ENCODE data around the gene NGRN.
"Not testable (repeated sequence)": the region's sequence is repeated elsewhere in the genome, so short reads cannot be mapped to it uniquely, and the experiment has no call there.

The NGRN gene

DNA sequence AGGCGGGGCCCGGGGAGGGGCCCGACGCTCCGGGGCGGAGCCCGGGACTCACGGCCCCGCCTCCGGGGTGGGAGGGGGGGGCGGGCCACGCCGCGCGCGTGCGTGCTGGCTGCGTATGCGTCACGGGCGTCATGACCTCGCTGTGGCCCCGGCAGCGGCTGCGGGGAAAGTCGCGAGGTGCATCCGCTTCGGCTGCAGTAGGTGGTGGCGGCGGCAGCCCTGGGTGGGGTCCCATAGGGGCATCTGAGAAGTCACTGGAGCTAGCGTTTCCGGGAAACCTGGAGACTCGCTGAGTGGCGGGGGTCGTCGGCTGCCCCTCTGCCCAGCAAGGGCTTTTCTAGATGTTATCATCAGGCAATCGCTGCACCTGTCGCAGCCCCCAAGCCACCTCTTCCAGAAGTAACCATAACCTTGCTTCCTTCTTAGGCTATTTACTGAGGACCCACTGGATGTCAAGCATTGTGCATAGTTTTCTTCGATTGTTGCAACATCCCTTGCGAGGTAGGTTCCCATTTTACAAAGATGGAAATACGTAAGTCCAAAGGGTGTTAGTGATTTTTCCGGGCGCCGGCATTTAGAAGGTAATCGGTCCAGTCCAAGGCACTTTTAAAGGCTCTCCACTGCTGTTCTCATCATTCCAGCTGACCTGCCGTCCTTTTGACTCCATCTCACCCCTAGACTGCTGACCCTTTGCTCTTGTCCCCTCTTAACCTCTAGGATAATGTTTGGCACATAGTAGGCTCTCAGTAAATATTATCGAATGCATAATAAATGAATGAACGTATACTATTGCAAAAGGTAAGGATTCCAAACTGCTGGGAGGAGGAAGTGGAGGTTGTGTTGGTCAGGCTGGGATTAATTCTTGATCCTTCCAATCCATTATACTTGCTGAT lies 31.1 kb upstream of the NGRN start, which contains the start of gene GDPGP1:
Gene GDPGP1 (plus strand): TSS at position 114 of the 893 bp plus-strand sequence. CDS start 6,700 bp downstream, outside the sequence.
- DNase-seq (ENCODE audit: low read depth): no peak

DNA sequence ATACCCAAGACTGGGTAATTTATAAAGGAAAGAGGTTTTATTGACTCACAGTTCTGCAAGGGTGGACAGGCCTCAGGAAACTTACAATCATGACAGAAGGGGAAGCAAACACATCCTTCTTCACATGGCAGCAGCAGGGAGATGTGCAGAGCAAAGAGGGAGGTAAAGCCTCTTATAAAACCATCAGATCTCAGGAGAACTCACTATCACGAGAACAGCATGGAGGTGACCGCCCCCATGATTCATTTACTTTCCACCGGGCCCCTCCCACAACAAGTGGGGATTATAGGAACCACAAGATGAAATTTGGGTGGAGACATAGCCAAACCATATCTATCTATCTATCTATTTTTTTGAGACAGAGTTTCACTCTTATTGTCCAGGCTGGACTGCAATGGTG lies 26.1 kb upstream of the NGRN start:
- no peak for DNase-seq (ENCODE audit: low read depth)

- DNase-seq (ENCODE audit: low read depth): no peak
These were observed 24.6 kb upstream of the NGRN start for GRCh38 chr15:90240856-90241255.

GRCh38 chr15:90241343-90242192 lies 23.9 kb upstream of the NGRN start:
- DNase-seq (ENCODE audit: low read depth): no peak

GRCh38 chr15:90243943-90244639 lies 21.4 kb upstream of the NGRN start:
- DNase-seq (ENCODE audit: low read depth): no peak

- no peak for DNase-seq (ENCODE audit: low read depth)
These were observed 16.7 kb upstream of the NGRN start for GRCh38 chr15:90248789-90249202.

DNA sequence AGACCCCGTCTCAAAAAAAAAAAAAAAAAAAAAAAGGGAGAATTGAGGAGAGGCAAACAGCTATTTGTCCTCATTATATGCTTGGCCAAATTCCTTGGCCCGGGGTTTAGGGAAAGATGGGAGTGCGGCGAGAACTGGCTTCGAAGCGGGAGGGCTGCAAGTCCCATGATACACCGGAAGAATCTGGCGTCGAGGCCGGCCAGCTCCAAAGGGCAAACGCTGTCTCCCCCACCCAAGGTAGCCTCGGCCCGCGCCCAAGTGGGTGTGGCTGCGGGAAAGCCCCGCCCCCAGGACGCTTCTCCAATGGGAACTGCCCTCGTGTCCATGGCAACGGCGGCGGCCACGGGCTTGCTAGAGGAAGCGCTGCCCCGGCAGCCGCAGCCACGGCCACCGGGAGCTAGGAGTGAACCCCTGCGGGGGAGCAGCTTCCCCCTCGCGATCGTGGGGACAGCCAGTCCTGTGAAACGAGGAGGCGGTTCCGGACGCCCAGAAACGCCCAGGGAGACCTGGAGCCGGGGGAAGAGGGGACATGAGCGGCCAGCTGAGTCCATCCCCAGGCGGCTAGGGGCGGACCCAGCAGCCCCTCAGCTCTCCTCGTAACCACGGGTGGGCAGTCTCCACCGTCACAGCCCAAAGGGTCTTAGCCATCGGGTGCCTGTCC lies 16.1 kb upstream of the NGRN start, which contains the start of gene TTLL13:
Gene TTLL13 (plus strand): TSS at position 354 of the 661 bp plus-strand sequence. CDS start 1,075 bp downstream, outside the sequence.
- peak; percentile 78 for DNase-seq (ENCODE audit: low read depth)

- DNase-seq (ENCODE audit: low read depth): no peak
These were observed 7.7 kb upstream of the NGRN start for GRCh38 chr15:90257776-90258175.

- DNase-seq (ENCODE audit: low read depth): no peak
These were observed 5.9 kb upstream of the NGRN start for GRCh38 chr15:90259524-90259923.

DNA sequence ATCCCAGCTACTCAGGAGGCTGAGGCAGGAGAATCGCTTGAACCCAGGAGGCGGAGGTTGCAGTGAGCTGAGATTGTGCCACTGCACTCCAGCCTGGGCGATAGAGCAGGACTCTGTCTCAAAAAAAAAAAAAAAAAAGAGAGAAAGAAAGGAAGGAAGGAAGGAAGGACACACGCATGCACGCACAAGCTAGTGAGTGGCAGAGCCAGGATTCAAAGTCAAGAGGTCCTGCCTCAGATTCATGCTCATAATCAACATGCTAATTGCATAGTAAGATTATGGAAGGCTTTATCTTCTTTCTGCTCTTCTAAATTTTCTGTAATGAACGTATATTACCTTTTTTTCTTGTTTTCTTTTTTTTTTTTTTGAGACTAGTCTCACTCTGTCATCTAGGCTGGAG lies 4.7 kb upstream of the NGRN start:
- not testable (repeated sequence) for DNase-seq (ENCODE audit: low read depth)

- DNase-seq (ENCODE audit: low read depth): no peak
These were observed 3.7 kb upstream of the NGRN start for GRCh38 chr15:90261811-90262210.

- no peak for DNase-seq (ENCODE audit: low read depth)
These were observed 3.0 kb upstream of the NGRN start for GRCh38 chr15:90262426-90262825.

DNA sequence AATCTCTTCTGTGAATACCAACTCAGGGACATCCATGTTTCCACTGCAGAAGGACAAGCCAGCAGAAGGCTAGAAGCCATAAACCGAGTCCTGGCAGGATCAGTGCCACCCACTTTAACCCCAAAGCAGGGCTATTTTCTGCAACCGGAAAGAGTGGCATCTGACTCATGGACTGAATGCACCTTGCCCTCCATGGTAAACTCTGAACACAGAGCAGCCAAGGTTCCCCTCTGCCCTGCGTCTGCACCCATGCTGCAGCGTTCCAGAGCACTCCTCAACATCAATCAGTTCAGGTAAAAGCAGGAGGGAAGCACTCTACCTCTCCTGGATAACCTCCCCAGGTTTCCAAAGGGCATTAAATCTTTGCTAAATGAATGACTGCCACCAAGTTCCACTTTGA lies 801 bp upstream of the NGRN start:
- DNase-seq (ENCODE audit: low read depth): peak; percentile 15

GRCh38 chr15:90266061-90266431 lies 574 bp downstream of the NGRN start:
- DNase-seq (ENCODE audit: low read depth): peak; percentile 31

- no peak for DNase-seq (ENCODE audit: low read depth)
These were observed 1.0 kb downstream of the NGRN start for GRCh38 chr15:90266485-90266884.

- DNase-seq (ENCODE audit: low read depth): no peak
These were observed 2.9 kb downstream of the NGRN start for GRCh38 chr15:90268415-90268814.

- DNase-seq (ENCODE audit: low read depth): no peak
These were observed 5.2 kb downstream of the NGRN start for GRCh38 chr15:90270502-90271150.

DNA sequence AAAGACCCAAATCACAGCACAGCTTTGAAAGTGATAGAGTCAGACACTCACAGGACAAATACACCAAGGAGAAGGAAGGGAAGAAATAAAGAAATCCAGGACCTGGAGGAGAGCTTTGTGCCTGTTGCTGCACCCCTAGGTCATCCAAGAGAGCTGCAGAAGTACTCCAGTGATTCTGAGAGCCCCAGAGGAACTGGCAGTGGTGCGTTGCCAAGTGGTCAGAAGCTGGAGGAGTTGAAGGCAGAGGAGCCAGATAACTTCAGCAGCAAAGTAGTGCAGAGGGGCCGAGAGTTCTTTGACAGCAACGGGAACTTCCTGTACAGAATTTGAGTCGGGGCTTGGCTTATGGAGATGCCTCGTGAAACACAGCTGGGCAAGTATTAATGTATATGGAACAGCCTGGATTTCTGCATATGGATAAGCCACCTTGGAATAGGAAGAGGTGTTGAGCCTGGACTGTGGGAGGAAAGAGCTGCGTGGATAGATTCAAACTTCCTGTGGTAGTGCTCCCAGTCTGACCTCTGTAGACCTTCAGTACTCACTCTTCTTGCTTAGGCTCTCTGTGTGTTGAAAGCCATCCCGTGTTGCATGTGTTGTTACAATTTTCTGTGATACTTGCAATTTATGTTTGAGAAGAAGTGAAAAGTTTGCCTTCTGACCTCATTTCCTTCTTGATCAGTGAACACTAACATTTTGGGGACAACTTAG lies 6.1 kb downstream of the NGRN start:
- no peak for DNase-seq (ENCODE audit: low read depth)

GRCh38 chr15:90278467-90278866 lies 13.0 kb downstream of the NGRN start:
- not testable (repeated sequence) for DNase-seq (ENCODE audit: low read depth)

GRCh38 chr15:90280743-90281142 lies 15.3 kb downstream of the NGRN start:
- not testable (repeated sequence) for DNase-seq (ENCODE audit: low read depth)
